SK-N-MC (cell line): ENCODE measurements around the gene FARS2.

Experiments used
- EZH2 ChIP-seq: fragments of 200-600 bp; sonication (generic); IDR thresholded peaks from one replicate; pipeline ENCODE4 v1.6.1; 2017; ENCODE audit warnings: antibody characterized with exemption
- FOXP2 ChIP-seq: optimal IDR thresholded peaks from 2 replicates; pipeline ENCODE3; 2011; ENCODE audit warnings: mild to moderate bottlenecking, moderate library complexity; ENCODE audit not compliant: insufficient read depth; ENCODE audit errors: extremely low read length, control extremely low read depth
- POLR2AphosphoS5 ChIP-seq: IDR thresholded peaks from 2 replicates; pipeline ENCODE4 v1.6.1; 2012; ENCODE audit warnings: mild to moderate bottlenecking, low read depth, low read length, borderline replicate concordance

- no peak for TF ChIP-seq EZH2
- no peak for TF ChIP-seq POLR2AphosphoS5
- TF ChIP-seq FOXP2: no peak
Observed at GRCh38 chr6:5781966-5782556, 520.7 kb downstream of the FARS2 start.
